ENCODE measurements around the gene TBX18. TPM values are rescaled to one million over a fixed set of nuclear protein-coding genes. Genes with fewer than 3 reads are reported as not detected.
A peak's percentile ranks its signal among the peaks of the same experiment; 100 is the strongest.

Gene TBX18
- total RNA-seq, 1 donor = 3.0 TPM

- TF ChIP-seq, protein P1, sequence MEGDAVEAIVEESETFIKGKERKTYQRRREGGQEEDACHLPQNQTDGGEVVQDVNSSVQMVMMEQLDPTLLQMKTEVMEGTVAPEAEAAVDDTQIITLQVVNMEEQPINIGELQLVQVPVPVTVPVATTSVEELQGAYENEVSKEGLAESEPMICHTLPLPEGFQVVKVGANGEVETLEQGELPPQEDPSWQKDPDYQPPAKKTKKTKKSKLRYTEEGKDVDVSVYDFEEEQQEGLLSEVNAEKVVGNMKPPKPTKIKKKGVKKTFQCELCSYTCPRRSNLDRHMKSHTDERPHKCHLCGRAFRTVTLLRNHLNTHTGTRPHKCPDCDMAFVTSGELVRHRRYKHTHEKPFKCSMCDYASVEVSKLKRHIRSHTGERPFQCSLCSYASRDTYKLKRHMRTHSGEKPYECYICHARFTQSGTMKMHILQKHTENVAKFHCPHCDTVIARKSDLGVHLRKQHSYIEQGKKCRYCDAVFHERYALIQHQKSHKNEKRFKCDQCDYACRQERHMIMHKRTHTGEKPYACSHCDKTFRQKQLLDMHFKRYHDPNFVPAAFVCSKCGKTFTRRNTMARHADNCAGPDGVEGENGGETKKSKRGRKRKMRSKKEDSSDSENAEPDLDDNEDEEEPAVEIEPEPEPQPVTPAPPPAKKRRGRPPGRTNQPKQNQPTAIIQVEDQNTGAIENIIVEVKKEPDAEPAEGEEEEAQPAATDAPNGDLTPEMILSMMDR (IDR thresholded peaks at IDR 0.05; ENCODE audit: insufficient read depth, low read depth, low read length) = no peak
- H3K4me3 ChIP-seq (ENCODE audit: low read depth, low read length) = no peak overlapping the region
- DNase-seq (ENCODE audit: low read depth) = no peak
Measured at GRCh38 chr6:84687431-84687830, 77.0 kb downstream of the TBX18 start.

DNA sequence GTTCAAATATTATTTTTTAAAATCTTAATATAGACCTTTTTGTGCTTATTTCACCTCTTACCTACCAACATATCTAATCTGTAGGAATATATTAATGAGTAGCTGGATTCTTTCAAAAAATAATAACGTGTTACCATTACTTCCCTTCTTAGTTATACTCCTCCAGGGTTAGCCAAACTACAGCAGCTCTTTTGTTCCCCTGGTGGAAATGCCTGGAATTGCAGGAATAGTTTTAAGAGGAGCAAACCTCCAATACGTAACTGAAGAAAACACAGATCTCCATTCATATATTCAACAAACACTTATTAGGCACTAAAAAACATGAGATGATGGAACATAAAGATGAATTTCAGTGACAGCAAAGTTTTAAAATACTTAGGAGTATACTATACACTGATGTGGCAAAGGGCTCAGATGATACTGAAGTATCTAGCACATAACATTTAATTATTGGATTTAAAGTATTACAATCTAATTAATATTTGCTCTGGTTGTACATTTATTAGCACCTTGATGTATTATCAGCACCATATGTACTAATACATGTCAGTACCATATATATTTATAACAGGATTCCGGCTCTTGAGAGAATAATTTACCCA lies 78.3 kb downstream of the TBX18 start:
- DNase-seq (ENCODE audit: low read depth) = peak; percentile 10
- H3K4me3 ChIP-seq (ENCODE audit: low read depth, low read length) = no peak overlapping the region
- TF ChIP-seq, protein P1 (IDR thresholded peaks at IDR 0.05; ENCODE audit: insufficient read depth, low read depth, low read length) = peak; percentile 59

GRCh38 chr6:84681693-84682326 lies 82.6 kb downstream of the TBX18 start:
- TF ChIP-seq, protein P1 (IDR thresholded peaks at IDR 0.05; ENCODE audit: insufficient read depth, low read depth, low read length) = no peak
- H3K4me3 ChIP-seq (ENCODE audit: low read depth, low read length) = no peak overlapping the region
- no peak for DNase-seq (ENCODE audit: low read depth)

- DNase-seq (ENCODE audit: low read depth) = no peak
- no peak overlapping the region for H3K4me3 ChIP-seq (ENCODE audit: low read depth, low read length)
- TF ChIP-seq, protein P1 (IDR thresholded peaks at IDR 0.05; ENCODE audit: insufficient read depth, low read depth, low read length) = no peak
Measured at GRCh38 chr6:84675651-84676050, 88.7 kb downstream of the TBX18 start.

DNA sequence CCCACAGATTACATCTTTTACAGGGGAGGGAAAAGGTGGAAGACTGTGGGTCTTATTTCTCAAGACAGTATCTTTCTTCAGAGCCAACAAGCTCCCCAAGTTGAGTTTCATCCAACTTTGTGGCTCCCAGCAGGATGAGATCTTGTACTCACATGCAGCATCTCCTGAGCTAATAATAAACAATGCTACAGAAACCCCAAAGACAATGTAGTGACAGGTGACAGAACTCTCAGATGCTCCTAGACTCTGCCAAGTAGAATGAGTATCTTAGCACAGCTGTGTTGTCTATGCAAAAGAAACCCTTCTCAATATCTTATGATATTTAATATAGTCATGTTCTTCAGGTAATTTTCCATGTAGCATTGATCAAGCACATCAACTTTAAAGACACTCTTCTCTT lies 90.0 kb downstream of the TBX18 start:
- no peak overlapping the region for H3K4me3 ChIP-seq (ENCODE audit: low read depth, low read length)
- TF ChIP-seq, protein P1 (IDR thresholded peaks at IDR 0.05; ENCODE audit: insufficient read depth, low read depth, low read length) = no peak
- DNase-seq (ENCODE audit: low read depth) = no peak

DNA sequence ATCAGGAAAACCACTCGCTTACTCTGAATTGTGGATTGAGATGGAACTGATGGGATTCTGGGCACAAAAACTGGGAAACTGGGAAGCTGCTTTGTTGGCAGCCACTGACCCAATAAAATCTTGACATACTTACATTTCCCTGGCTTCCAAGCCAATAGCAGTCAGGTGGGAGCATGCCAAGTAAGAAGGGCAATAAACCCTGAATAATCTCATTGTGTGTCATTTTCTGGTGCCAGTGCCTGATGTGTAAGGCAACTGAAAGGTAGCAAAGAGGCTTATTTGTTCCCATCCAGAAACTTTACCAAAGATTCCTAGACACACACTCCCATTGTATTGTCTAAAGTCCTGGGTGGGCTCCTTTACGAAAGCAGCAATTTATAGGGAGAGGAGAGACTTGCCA lies 93.2 kb downstream of the TBX18 start:
- no peak for DNase-seq (ENCODE audit: low read depth)
- no peak overlapping the region for H3K4me3 ChIP-seq (ENCODE audit: low read depth, low read length)

More for the DNA sequence above, 93.2 kb downstream of the TBX18 start:
- TF ChIP-seq, protein P1 (IDR thresholded peaks at IDR 0.05; ENCODE audit: insufficient read depth, low read depth, low read length) = no peak
